GM06990 (cell line): ENCODE data around the gene CHD3.

Experiments used
- DNase-seq: peaks from one replicate; pipeline ENCODE4 v3.0.0-alpha.2; 2011; ENCODE audit not compliant: insufficient read length; ENCODE audit errors: extremely low read depth
- H3K27me3 ChIP-seq: replicated peaks from 2 replicates; pipeline ENCODE4 v1.6.0; 2011; ENCODE audit warnings: low read length; ENCODE audit not compliant: control insufficient read depth, insufficient read depth
- H3K36me3 ChIP-seq: 2 replicates; pipeline ENCODE4 v1.5.1; 2011; ENCODE audit warnings: low read length; ENCODE audit not compliant: control insufficient read depth, insufficient read depth
- H3K4me3 ChIP-seq: replicated peaks from 2 replicates; pipeline ENCODE4 v1.5.1; 2011; ENCODE audit warnings: low read depth, mild to moderate bottlenecking, control low read depth, low read length
- TF ChIP-seq, protein P1 (sequence below): IDR thresholded peaks from 2 replicates; pipeline ENCODE4 v1.5.1; 2011; ENCODE audit warnings: low read length, control low read depth, mild to moderate bottlenecking, inconsistent platforms; ENCODE audit not compliant: insufficient read depth, poor library complexity, severe bottlenecking

Gene CHD3

DNA sequence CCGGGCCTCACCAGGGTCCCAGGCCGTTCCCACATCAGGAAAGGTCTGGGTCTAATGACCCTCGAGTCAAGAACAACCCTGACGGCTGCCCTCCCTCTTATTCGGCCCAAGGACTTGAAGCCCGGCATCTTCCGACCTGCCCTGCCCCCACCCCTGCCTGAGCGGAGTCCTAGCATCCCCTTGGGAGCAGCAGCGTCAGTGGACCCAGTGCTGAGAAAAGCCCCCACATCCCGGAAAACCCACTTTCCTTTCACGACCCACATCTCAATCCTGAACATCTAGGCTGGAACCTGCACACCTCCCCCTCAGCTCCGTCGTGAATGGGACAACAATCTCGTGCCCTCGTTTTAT is 33.0 kb upstream of the CHD3 start:
- H3K27me3 ChIP-seq, result no peaks in the 10 kb centered on the region

DNA sequence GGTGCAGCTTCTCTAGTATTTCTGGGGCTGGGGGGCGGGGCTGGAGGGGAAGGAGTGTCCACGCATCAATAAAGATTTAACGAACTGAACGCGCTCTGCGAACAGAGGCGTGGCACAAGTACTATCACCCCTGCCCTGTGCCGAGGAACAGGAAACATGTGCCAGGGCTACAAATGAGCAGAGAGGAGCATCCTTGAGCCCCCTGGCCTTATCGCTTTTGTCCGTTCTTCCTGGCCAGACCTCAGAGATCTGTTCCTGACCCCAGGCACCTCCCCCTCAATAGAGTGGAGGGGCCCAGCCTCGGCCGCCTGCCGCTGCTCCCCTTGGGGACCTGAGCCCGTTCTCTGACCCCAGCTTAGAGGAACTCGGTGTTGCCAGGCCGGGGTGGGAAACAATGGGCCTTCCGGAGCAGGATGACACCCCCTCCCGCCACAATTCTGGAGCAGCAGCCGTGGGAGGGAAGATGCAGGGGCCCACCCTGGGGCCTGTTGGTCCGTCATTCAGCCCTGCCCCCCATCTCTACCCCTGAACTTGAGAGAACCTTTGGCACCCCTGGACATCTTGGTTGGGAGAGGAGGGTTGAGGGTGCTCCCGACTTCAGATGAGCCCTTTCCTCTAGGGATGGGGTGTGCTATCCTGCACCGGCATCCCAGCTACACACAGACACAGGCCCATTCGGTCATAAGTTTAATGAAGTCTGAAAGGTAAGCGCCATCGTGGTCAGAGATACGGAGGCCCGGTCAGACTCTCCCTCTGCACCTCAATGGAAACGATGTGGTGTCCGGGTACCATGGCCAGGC is 32.4 kb upstream of the CHD3 start:
- no peaks in the 10 kb centered on the region for H3K27me3 ChIP-seq
- H3K4me3 ChIP-seq, result peak overlapping the region; percentile 82
- H3K36me3 ChIP-seq, result peaks cover 18% of the 10 kb centered on the region
- no peak for DNase-seq
- TF ChIP-seq, protein P1, sequence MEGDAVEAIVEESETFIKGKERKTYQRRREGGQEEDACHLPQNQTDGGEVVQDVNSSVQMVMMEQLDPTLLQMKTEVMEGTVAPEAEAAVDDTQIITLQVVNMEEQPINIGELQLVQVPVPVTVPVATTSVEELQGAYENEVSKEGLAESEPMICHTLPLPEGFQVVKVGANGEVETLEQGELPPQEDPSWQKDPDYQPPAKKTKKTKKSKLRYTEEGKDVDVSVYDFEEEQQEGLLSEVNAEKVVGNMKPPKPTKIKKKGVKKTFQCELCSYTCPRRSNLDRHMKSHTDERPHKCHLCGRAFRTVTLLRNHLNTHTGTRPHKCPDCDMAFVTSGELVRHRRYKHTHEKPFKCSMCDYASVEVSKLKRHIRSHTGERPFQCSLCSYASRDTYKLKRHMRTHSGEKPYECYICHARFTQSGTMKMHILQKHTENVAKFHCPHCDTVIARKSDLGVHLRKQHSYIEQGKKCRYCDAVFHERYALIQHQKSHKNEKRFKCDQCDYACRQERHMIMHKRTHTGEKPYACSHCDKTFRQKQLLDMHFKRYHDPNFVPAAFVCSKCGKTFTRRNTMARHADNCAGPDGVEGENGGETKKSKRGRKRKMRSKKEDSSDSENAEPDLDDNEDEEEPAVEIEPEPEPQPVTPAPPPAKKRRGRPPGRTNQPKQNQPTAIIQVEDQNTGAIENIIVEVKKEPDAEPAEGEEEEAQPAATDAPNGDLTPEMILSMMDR, result no peak

More for the DNA sequence above, 33.0 kb upstream of the CHD3 start:
- peaks cover 23% of the 10 kb centered on the region for H3K36me3 ChIP-seq
- peak overlapping the region; percentile 82 for H3K4me3 ChIP-seq
- TF ChIP-seq, protein P1, result no peak
- no peak for DNase-seq

DNA sequence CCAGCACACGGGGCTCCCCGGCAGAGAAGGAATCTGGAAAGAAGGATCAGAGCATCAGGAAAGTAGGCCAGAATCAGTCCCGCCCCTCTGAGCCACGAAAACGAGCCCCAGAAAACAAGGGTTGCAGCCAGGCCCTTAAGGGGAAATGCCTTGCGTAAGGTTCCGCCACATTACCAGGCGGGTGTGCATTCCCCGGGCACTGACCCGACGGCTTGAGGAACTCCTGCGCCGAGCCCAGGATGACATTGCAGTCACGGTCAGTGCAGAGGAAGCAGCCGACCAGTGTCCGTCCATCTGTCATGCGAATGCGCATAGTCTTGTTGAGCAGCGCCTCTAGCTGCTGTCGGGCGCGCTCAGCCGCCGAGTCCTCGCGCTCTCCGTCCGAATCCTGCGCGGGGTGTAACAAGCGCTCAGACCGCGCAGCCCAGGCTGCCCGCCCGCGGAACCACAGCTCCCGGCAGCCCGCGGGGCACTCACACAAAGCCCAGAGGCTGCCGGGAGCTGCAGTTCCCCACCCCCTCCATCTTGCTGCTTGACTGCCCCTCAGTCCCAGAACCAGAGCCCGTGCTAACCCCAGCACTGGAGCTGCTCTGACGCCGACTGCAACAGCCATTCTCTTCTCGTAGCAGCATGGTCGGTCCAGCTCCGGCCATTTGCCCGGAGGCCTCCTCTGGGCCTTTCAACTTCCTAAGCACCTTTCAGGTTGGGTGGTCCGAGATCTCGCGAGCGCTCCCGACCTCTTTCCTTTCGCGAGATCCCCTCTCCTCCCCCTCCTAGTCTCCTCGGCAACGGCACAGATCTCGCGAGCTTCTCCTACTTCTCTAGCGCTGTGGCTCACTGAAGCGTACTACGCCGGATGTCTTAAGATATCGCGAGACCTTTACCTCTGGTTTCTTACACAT is 31.5 kb upstream of the CHD3 start, which contains the start of gene NAA38:
Gene NAA38, minus strand, starts transcription at position 749 of the 902 bp plus-strand sequence. Its CDS starts 96 bp downstream, at position 653.
- peak within 1 kb of the TSS; percentile 82 for H3K4me3 ChIP-seq
- peak; percentile 98 for DNase-seq
- no peaks in the 10 kb centered on the region for H3K27me3 ChIP-seq
- TF ChIP-seq, protein P1, result peak; percentile 54
- peaks cover 14% of the 10 kb centered on the region for H3K36me3 ChIP-seq

DNA sequence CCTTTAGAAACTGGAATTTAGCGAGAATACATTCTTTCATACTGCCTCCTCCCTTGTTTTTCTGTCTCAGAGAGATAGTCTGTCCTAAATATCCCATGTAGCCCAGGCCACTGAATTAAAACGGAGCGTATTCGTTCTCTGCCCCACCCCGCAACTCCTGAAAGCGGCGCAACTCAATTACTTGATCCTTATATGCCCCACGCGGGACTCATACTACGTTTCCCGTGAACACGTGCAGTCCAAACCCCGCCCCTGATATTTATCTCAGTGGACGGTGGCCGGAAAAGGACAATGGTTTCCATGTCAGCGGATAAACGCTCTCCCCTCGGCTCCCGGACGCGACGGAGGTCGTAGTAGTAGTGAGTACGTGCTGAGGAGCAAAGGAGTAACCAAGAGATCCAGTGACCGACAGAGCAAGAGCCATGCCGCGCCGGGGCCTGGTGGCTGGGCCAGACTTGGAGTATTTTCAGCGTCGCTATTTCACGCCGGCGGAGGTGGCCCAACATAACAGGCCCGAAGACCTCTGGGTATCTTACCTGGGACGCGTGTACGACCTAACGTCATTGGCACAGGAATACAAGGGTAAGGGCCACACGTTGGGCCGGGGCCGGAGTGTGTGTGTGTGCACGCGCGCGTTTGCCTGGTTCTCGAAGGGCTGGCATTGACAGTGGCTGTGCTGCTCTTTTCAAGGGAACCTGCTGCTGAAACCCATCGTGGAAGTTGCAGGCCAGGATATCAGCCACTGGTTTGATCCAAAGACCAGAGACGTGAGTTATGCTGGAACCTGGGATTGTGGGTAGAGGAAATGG is 30.7 kb upstream of the CHD3 start, which contains the start of gene CYB5D1:
Gene CYB5D1, plus strand, starts transcription at position 291 of the 809 bp plus-strand sequence. Its CDS starts 132 bp downstream, at position 423.
- TF ChIP-seq, protein P1, result no peak
- Histone ChIP-seq H3K4me3 (peak within 1 kb of the TSS; percentile 82), H3K27me3 (no peaks in the 10 kb centered on the region), H3K36me3 (peaks cover 7% of the 10 kb centered on the region)
- peak; percentile 86 for DNase-seq

DNA sequence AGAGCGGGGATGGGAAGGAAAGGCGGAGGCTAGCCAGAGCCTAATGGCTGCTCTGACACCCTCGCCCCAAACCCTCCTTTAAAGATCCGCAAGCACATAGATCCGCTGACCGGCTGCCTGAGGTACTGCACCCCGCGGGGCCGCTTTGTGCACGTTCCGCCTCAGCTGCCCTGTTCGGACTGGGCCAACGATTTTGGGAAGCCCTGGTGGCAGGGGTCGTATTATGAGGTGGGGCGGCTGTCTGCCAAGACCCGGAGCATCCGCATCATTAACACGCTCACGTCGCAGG is 30.1 kb upstream of the CHD3 start:
- Histone ChIP-seq H3K36me3 (peaks cover 5% of the 10 kb centered on the region; the same call in 1 of the 2 replicates), H3K27me3 (no peaks in the 10 kb centered on the region), H3K4me3 (peak overlapping the region; percentile 82)
- TF ChIP-seq, protein P1, result peak; percentile 43
- peak; percentile 70 for DNase-seq
